NB4 (cell line): ENCODE measurements around the gene GFRA4.

Experiments used
- DNase-seq: peaks from one replicate; pipeline ENCODE4 v3.0.0; 2010; ENCODE audit warnings: low read depth
- H3K4me3 ChIP-seq: one replicate; pipeline ENCODE4 v1.5.1; 2011; ENCODE audit warnings: mild to moderate bottlenecking, low read depth, low read length, moderate library complexity
- MAX ChIP-seq: IDR thresholded peaks from 2 replicates; pipeline ENCODE4 v1.6.1; 2011; ENCODE audit warnings: low read depth, low read length
- MYC ChIP-seq: IDR thresholded peaks from 2 replicates; pipeline ENCODE4 v1.6.1; 2011; ENCODE audit warnings: low read depth, low read length
- POLR2A ChIP-seq: IDR thresholded peaks from 2 replicates; pipeline ENCODE4 v1.6.1; 2011; ENCODE audit warnings: mild to moderate bottlenecking; ENCODE audit not compliant: insufficient read length; ENCODE audit errors: extremely low read depth
- TF ChIP-seq, protein P1 (sequence below): IDR thresholded peaks from one replicate; pipeline ENCODE4 v1.5.1; 2012; ENCODE audit warnings: low read depth, low read length

Gene GFRA4

GRCh38 chr20:3707508-3707899, 44.3 kb upstream of the GFRA4 start:
- no peak for TF ChIP-seq MAX
- no peak for TF ChIP-seq POLR2A
- no peak for TF ChIP-seq MYC
- TF ChIP-seq, protein P1, sequence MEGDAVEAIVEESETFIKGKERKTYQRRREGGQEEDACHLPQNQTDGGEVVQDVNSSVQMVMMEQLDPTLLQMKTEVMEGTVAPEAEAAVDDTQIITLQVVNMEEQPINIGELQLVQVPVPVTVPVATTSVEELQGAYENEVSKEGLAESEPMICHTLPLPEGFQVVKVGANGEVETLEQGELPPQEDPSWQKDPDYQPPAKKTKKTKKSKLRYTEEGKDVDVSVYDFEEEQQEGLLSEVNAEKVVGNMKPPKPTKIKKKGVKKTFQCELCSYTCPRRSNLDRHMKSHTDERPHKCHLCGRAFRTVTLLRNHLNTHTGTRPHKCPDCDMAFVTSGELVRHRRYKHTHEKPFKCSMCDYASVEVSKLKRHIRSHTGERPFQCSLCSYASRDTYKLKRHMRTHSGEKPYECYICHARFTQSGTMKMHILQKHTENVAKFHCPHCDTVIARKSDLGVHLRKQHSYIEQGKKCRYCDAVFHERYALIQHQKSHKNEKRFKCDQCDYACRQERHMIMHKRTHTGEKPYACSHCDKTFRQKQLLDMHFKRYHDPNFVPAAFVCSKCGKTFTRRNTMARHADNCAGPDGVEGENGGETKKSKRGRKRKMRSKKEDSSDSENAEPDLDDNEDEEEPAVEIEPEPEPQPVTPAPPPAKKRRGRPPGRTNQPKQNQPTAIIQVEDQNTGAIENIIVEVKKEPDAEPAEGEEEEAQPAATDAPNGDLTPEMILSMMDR, result no peak
- no peak overlapping the region for H3K4me3 ChIP-seq
- no peak for DNase-seq

GRCh38 chr20:3706774-3707507, 43.7 kb upstream of the GFRA4 start:
- TF ChIP-seq MYC (no peak), MAX (no peak), POLR2A (no peak)
- TF ChIP-seq, protein P1, result no peak
- DNase-seq, result no peak
- no peak overlapping the region for H3K4me3 ChIP-seq

GRCh38 chr20:3705970-3706739, 43.0 kb upstream of the GFRA4 start:
- no peak for DNase-seq
- TF ChIP-seq, protein P1, result no peak
- TF ChIP-seq MYC (no peak), POLR2A (no peak), MAX (no peak)
- H3K4me3 ChIP-seq, result no peak overlapping the region

- no peak for DNase-seq
- TF ChIP-seq POLR2A, result no peak
- TF ChIP-seq MYC, result no peak
- TF ChIP-seq MAX, result no peak
- TF ChIP-seq, protein P1, result no peak
- no peak overlapping the region for H3K4me3 ChIP-seq
Observed at GRCh38 chr20:3705491-3705969, 42.3 kb upstream of the GFRA4 start.

DNA sequence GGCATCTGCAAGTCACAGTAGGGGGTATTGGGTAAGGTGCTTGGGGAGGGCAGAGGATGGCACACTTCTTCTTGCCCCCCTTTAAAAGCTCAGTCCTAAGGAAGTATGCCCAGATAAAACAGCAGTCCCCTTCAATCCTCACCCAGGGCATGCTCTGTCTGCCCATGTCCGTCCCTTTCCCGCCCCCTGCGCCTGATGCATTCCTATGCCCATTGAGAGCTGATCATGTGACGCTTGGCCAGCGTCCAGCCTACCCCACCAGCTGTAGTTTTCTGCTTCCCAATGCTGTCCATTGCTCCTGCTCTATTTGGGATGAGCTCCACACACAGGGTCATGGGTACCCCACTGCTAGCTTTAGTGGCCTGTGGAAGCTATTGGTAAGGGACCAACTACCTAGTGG, 40.9 kb upstream of the GFRA4 start:
- no peak overlapping the region for H3K4me3 ChIP-seq
- TF ChIP-seq MAX (no peak), MYC (no peak), POLR2A (no peak)
- TF ChIP-seq, protein P1, result no peak
- DNase-seq, result no peak
